ENCODE measurements around the gene ATAD1.
"Not testable (repeated sequence)": the region's sequence is repeated elsewhere in the genome, so short reads cannot be mapped to it uniquely, and the experiment has no call there.

Gene ATAD1

DNA sequence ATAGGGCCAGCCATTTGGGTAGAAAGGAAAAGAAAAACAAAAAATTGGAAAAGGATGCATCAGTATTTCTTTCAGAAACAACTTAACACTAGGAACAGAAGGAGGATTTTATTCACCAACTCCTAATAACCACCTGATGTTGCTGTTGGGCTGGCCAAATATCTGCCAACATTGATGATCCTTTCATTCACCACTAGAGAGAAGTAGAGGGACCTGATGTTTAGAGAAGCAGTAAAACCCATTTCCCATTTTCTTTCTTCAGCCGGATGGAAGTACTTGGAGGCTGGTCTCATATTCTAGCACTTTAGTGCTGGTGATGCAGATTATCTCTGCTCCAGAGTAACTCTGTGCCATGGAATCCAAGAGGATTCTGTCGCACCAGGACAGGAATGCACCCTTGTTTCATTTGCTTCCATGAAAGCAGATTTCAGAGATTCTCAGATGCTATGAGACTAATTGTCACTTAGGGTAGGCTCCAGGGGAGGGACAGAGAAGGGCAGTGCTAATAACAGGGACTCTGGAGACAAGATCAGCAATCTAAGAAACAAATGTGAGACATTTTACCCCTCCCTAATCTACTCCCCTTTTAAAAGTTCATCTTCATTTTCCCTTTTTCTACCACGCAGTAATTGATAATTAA, 42.2 kb upstream of the ATAD1 start:
- DNase-seq = peak; percentile 67 to 68

GRCh38 chr10:87855665-87856064, 37.6 kb upstream of the ATAD1 start:
- not testable (repeated sequence) for DNase-seq

More for the DNA sequence above, 42.2 kb upstream of the ATAD1 start:
- TF ChIP-seq POLR2A (IDR thresholded peaks at IDR 0.05; ENCODE audit: low read length) (no peak), GATA1 (IDR thresholded peaks at IDR 0.05; ENCODE audit: low read depth, low read length) (no peak)

GRCh38 chr10:87855247-87855646, 37.2 kb upstream of the ATAD1 start:
- not testable (repeated sequence) for DNase-seq

DNA sequence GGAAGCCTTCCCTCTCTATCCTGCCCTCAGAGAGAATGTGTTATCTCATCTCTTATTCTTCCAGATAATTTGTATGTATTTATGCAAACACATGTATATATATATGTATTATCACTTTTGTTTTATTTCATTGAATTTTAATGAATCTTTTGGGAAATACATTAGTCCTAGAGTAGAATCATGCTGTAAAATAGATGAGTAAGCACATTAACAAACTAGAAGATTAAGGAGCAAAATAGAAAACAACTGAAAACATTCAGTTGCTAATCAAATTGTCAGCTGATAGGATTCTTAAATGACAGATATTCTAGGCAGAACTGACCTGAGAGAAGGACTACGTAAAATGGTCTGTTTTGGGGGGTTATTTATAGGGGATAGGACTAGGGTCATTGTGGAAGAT, 34.1 kb upstream of the ATAD1 start:
- TF ChIP-seq POLR2A (IDR thresholded peaks at IDR 0.05; ENCODE audit: low read length) (no peak), GATA1 (IDR thresholded peaks at IDR 0.05; ENCODE audit: low read depth, low read length) (no peak)
- DNase-seq = no peak

- DNase-seq = peak; percentile 63 to 70
- TF ChIP-seq GATA1 (IDR thresholded peaks at IDR 0.05; ENCODE audit: low read depth, low read length) (no peak), POLR2A (IDR thresholded peaks at IDR 0.05; ENCODE audit: low read length) (no peak)
Observed at GRCh38 chr10:87850742-87851205, 32.7 kb upstream of the ATAD1 start.

GRCh38 chr10:87849001-87849400, 31.0 kb upstream of the ATAD1 start:
- TF ChIP-seq GATA1 (IDR thresholded peaks at IDR 0.05; ENCODE audit: low read depth, low read length) (no peak), POLR2A (IDR thresholded peaks at IDR 0.05; ENCODE audit: low read length) (no peak)
- no peak for DNase-seq

GRCh38 chr10:87847550-87847949, 29.5 kb upstream of the ATAD1 start:
- no peak for DNase-seq
- no peak for TF ChIP-seq GATA1 (IDR thresholded peaks at IDR 0.05; ENCODE audit: low read depth, low read length)
- TF ChIP-seq POLR2A (IDR thresholded peaks at IDR 0.05; ENCODE audit: low read length) = no peak

GRCh38 chr10:87846711-87847110, 28.7 kb upstream of the ATAD1 start:
- DNase-seq = not testable (repeated sequence)

GRCh38 chr10:87846023-87846422, 28.0 kb upstream of the ATAD1 start:
- no peak for DNase-seq
- no peak for TF ChIP-seq GATA1 (IDR thresholded peaks at IDR 0.05; ENCODE audit: low read depth, low read length)
- no peak for TF ChIP-seq POLR2A (IDR thresholded peaks at IDR 0.05; ENCODE audit: low read length)

DNA sequence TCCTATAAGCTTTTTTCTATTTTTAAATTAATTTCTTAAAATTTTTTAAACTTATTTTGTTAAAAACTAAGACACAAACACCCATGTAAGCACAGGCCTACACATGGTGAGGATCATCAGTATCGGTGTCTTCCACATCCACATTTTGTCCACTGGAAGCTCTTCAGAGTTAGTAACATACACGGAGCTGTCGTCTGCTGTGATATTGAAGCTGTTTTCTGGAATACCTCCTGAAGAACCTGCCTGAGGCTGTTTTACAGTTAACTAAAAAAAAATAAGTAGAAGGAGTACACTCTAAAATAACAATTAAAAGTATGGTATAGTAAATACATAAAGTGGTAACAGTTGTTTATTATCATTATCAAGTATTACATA, 27.6 kb upstream of the ATAD1 start:
- TF ChIP-seq GATA1 (IDR thresholded peaks at IDR 0.05; ENCODE audit: low read depth, low read length) = no peak
- no peak for TF ChIP-seq POLR2A (IDR thresholded peaks at IDR 0.05; ENCODE audit: low read length)
- peak in 1 of 2 experiments; percentile 24 for DNase-seq

DNA sequence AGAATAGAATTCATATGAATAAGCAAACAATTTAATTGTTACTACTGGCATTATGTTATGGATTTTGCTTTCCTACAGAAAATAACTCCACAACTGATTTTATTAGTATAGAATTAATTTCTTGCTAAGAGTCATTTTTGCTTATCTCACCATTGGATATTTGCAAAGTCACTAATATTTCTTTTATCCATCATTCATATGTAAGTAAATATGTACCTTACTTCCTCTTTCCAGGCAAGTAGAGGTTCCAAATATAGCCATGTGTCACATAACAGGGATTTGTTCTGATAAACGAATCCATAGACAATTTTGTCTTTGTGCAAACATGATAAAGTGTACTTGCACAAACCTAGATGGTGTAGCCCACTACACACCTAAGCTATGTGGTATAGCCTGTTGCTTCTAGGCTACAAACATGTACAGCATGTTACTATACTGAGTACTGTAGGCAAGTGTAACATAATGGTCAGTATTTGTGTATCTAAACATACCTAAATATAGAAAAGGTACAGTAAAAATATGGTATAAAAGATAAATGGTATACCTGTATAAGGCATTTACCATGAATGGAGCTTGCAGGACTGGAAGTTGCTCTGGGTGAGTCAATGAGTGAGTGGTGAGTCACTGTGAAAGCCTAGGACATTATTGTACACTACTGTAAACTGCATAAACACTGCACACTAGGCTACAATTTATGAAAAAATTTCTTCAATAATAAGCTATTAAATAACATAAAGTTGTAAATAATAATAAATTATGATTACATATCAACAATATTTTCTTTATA, 27.0 kb upstream of the ATAD1 start:
- peak in 1 of 2 experiments; percentile 47 for DNase-seq
- TF ChIP-seq POLR2A (IDR thresholded peaks at IDR 0.05; ENCODE audit: low read length) = no peak
- no peak for TF ChIP-seq GATA1 (IDR thresholded peaks at IDR 0.05; ENCODE audit: low read depth, low read length)

DNA sequence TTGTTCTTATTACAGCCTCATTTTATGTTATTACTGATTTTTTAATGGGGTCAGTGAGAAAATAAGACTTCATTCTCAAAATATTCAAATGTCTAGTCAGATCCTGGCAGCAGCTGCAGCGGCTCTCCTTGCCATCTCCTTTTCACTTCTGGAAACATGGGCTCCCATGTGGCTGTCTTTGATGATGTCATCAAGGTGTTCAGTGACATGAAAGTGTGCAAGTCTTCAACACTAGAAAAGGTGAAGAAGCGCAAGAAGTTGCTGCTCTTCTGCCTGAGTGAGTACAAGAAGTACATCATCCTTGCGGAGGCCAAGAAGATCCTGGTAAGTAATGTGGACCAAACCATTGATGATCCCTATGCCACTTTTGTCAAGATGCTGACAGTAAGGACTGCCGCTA, 25.7 kb upstream of the ATAD1 start:
- peak in 1 of 2 experiments; percentile 18 for DNase-seq
- no peak for TF ChIP-seq POLR2A (IDR thresholded peaks at IDR 0.05; ENCODE audit: low read length)
- no peak for TF ChIP-seq GATA1 (IDR thresholded peaks at IDR 0.05; ENCODE audit: low read depth, low read length)

GRCh38 chr10:87842776-87843497, 24.9 kb upstream of the ATAD1 start:
- DNase-seq = peak; percentile 22 to 59
- TF ChIP-seq POLR2A (IDR thresholded peaks at IDR 0.05; ENCODE audit: low read length) (peak; percentile 16), GATA1 (IDR thresholded peaks at IDR 0.05; ENCODE audit: low read depth, low read length) (no peak)

DNA sequence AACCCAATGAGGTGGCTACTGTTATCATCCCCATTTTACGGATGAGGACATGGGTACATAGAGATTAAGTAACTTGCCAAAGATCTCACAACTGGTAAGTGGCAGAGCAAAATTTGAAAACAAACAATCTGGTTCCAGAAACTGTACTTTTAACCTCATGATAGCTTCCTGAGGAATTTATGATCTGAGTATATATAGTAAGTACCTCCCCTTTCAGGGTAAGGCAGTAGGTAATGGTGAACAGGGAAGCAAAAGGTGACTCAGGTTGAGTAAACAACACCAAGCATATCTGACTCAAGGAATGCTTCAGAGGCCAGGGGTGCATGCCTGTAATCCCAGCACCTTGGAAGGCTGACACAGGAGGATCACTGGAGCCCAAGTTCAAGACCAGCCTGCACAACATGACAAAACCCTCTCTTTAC, 24.2 kb upstream of the ATAD1 start:
- TF ChIP-seq POLR2A (IDR thresholded peaks at IDR 0.05; ENCODE audit: low read length) = no peak
- no peak for TF ChIP-seq GATA1 (IDR thresholded peaks at IDR 0.05; ENCODE audit: low read depth, low read length)
- DNase-seq = peak in 1 of 2 experiments; percentile 20

DNA sequence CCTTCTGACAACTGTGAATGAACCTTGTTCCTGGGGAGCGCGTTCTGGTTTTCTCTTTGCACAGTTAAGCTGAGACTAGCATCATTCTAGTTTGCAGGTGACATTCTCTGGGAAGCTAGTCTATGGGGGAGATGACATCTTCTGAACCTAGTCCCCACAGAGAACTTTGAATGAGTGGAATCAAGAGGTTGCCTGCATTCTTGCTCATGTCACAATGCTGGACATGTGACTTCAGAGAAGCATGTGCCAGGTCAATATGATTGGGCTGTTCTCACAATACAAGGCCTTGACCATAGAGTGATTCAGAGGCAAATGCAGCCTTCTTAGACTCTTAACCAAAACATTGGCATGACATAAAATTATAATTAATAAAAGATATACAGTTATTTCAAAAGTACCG, 23.2 kb upstream of the ATAD1 start:
- DNase-seq = no peak
- TF ChIP-seq GATA1 (IDR thresholded peaks at IDR 0.05; ENCODE audit: low read depth, low read length) (no peak), POLR2A (IDR thresholded peaks at IDR 0.05; ENCODE audit: low read length) (no peak)
